ENCODE results near the gene PPFIBP2. TPM values are rescaled to one million over a fixed set of nuclear protein-coding genes. Genes with fewer than 3 reads are reported as not detected.

The PPFIBP2 gene
- total and polyA plus RNA-seq, 10 of the 15 experiments (the other 5 are each of a cell fraction or from before 2014, with no cell fraction given), result 17.3 to 56.3 (median 39.2) TPM

- ATAC-seq, result no peak
- in situ Hi-C loops (cut with MboI), result loop anchor here (10.0 to 25.0 kb wide), 2 partner anchors 908 to 1835 kb away; partner anchors contain the start of genes TAF10, TPP1, TRIM22 and TRIM5
- H3K9ac ChIP-seq (ENCODE audit: control insufficient read depth, insufficient read depth, low read length), result peak overlapping the region; percentile 52
- ChIA-PET RAD21 (ENCODE audit: unreplicated experiment) (interaction anchor here (2.4 to 4.7 kb wide), 3 partner anchors 8 to 12 kb away, joined by 18 to 57 read pairs (median 34); partner anchors contain the start of gene PPFIBP2), POLR2A (interaction anchor here (0.5 to 5.0 kb wide), 5 partner anchors 9 to 38 kb away, joined by 3 to 78 read pairs (median 8); partner anchors contain the start of gene PPFIBP2), CTCF (interaction anchor here (0.7 to 8.4 kb wide), 8 partner anchors 8 to 938 kb away, joined by 3 to 67 read pairs (median 14); partner anchors contain the start of genes EIF3F and PPFIBP2), SMC1A (ENCODE audit: uncharacterized antibody, unreplicated experiment) (interaction anchor here (1.6 to 7.2 kb wide), 10 partner anchors 10 to 80 kb away, joined by 3 to 107 read pairs (median 17); partner anchors contain the start of gene PPFIBP2)
- no peak overlapping the region for H2AFZ ChIP-seq (ENCODE audit: control insufficient read depth, low read depth, low read length)
- no peak for FAIRE-seq
- BruUV-seq (replicated peaks), result no TSS peak
- H3K36me3 ChIP-seq (ENCODE audit: control insufficient read depth in 2 of 2, insufficient read depth in 2 of 2, low read length in 1 of 2), result no peaks in the 10 kb centered on the region
- H3K9me3 ChIP-seq (replicated peaks; ENCODE audit: control insufficient read depth, insufficient read depth, low read length), result no peaks in the 10 kb centered on the region
- intact Hi-C loops (cut with micrococcal nuclease; ENCODE audit: unreplicated experiment), result loop anchor here (10.0 kb wide), 2 partner anchors 908 to 1038 kb away; partner anchors contain the start of genes ARFIP2, TAF10, TIMM10B and TPP1
- no peaks in the 10 kb centered on the region for H3K27me3 ChIP-seq (replicated peaks in 1 of 2; ENCODE audit: control insufficient read depth in 2 of 2, insufficient read depth in 2 of 2, low read length in 1 of 2)
- peak overlapping the region; percentile 100 for H3K27ac ChIP-seq (ENCODE audit: control insufficient read depth, insufficient read depth)
- peak overlapping the region; percentile 21; the same call in 1 of the 2 replicates for H3K4me3 ChIP-seq
- peaks cover 94% of the 10 kb centered on the region for H3K79me2 ChIP-seq (ENCODE audit: control insufficient read depth, insufficient read depth, low read length)
- 90% methylated on average over 4 of the region's 4 CpGs for WGBS (ENCODE audit: insufficient coverage, insufficient replicate concordance, low lambda C conversion rate, missing lambda C conversion rate)
- peaks cover 68% of the 10 kb centered on the region for H3K4me1 ChIP-seq (ENCODE audit: control insufficient read depth, insufficient read depth, low read length)
- DNase-seq (ENCODE audit: low read depth, low spot score), result no peak
- H4K20me1 ChIP-seq (ENCODE audit: control insufficient read depth, insufficient read depth), result no peaks in the 10 kb centered on the region
- no peak for TF ChIP-seq KLF5 (IDR thresholded peaks at IDR 0.05; ENCODE audit: partially characterized antibody)
- no peak for TF ChIP-seq SP1 (IDR thresholded peaks at IDR 0.05; ENCODE audit: low read depth, low read length)
- no peak for TF ChIP-seq IRF3 (IDR thresholded peaks at IDR 0.05)
- no peak for TF ChIP-seq CHD2 (IDR thresholded peaks at IDR 0.05; ENCODE audit: borderline replicate concordance, low read depth, low read length)
- TF ChIP-seq ZNF592 (IDR thresholded peaks at IDR 0.05), result no peak
- TF ChIP-seq FOXM1 (IDR thresholded peaks at IDR 0.05; ENCODE audit: low read depth, low read length), result no peak
- no peak for TF ChIP-seq ZNF622 (IDR thresholded peaks at IDR 0.05)
- no peak for TF ChIP-seq ZZZ3 (IDR thresholded peaks at IDR 0.05; ENCODE audit: control insufficient read depth, insufficient read length, low read depth)
- TF ChIP-seq PKNOX1 (IDR thresholded peaks at IDR 0.05), result no peak
- TF ChIP-seq EZH2 (IDR thresholded peaks at IDR 0.05; ENCODE audit: borderline replicate concordance, control insufficient read depth, low read depth, low read length), result no peak
- no peak for TF ChIP-seq POLR2A (IDR thresholded peaks at IDR 0.05; ENCODE audit: low read depth, low read length)
- no peak for TF ChIP-seq FOXK2 (IDR thresholded peaks at IDR 0.05)
- no peak for TF ChIP-seq NFIC (IDR thresholded peaks at IDR 0.05; ENCODE audit: low read depth, low read length)
- no peak for TF ChIP-seq IRF5 (IDR thresholded peaks at IDR 0.05; ENCODE audit: borderline replicate concordance)
- no peak for TF ChIP-seq ASH2L (IDR thresholded peaks at IDR 0.05; ENCODE audit: borderline replicate concordance, low read depth)
- H3K4me2 ChIP-seq (ENCODE audit: control insufficient read depth, insufficient read depth), result peak overlapping the region; percentile 100
These were observed 8.7 kb downstream of the PPFIBP2 start for GRCh38 chr11:7522546-7522945.

Measured in GM12878 (cell line).